Measurements from ENCODE around the gene CPAMD8.

DNA sequence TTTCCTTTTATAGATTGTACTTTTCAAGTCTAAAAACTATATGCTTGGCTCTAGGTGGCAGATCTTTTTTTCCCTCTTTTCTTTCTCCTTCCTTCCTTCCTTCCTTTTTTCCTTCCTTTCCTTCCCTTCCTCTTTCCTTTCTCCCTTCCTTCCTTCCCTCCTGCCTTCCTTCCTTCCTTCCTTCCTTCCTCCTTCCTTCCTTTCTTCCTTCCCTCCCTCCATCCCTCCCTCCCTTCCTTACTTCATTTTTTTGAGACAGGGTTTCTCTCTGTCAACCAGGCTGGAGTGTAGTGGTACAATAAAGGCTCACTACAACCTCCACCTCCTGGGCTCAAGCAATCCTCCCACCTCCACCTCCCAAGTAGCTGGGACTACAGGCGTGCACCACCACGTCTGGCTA, 89.7 kb downstream of the CPAMD8 start:
- TF ChIP-seq GATA3 (IDR thresholded peaks at IDR 0.05; ENCODE audit: low read depth, low read length), result no peak
- no peak for TF ChIP-seq GATA2 (IDR thresholded peaks at IDR 0.05; ENCODE audit: low read depth, low read length)
